HG03280 (cell line): ENCODE data around the gene C13orf42.

ENCODE experiments used
- ATAC-seq: cut with Tn5 transposase; IDR thresholded peaks from one replicate; pipeline ENCODE4 v1.9.1; 2021; ENCODE audit warnings: mild to moderate bottlenecking, moderate library complexity; ENCODE audit not compliant: unreplicated experiment

The C13orf42 gene

DNA sequence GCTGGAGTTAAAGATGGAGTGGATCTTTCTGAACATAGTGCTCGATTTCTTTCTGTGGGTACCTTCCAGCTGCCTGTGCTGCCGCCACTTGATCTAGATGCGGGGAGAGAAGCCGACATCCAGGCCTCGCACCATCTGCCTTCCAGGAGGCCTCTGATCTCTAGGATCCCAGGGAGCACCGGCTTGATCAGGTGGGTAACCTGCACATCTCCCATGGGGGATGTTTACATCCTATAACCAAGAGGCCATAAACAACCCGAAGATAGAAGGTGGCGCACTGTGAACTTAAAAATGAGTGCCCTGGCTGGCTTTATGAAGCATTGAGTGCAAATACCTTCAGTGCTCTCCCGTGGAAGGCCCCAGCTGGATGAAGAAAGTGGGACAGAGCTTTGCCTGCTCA lies at the start of gene C13orf42:
TSS of gene C13orf42 (minus strand) at position 101 of the 400 bp plus-strand sequence. CDS start at position 36, 65 bp downstream.
- ATAC-seq, result no peak

DNA sequence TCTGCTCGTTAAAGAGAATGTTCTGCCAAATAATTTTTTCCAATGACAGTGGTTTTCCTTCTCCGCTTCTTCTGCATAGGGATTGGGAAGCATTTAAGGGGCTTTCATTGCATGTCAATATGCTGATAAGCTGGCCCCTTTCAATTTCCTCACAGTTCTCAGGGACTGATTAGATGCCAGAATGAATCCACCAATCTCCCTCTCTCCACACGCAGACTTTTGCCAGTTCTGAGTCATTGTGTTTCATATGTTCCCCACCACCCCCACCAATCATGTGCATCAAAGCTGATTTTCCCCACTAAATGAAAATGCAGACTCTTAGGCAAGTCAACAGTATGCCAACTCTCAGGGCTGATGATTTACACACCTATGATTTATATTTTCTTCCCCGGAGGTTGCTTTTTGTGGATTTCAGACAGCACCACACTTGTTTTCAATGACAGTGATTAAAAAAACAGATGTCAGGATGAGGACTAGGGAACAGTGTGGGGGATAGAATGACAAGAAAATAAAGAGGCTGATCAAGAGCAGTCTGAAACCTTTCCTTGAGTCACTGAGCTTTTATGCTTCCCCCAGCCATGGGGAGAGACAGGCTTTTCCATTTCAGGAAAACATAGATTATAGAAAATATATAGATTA lies 47.9 kb upstream of the C13orf42 start:
- ATAC-seq, result no peak

DNA sequence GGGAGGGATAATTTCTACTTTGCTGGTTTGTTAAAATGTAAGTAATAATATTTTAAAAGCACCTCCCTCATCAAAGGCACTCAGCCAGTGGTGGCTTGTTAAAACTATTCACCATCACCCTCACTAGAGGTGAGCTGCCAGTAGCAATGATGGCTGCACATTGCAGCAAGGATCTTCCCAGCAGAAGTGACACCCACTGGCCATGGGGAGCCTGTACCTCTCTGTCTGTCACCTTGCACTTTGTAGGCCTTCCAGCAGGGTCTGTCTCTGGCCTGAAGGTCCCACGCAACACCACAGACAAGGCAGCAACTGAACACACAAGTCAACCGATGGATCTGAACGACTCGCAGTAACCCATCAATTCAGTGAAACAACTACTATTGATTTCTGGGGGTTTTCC lies 47.3 kb upstream of the C13orf42 start:
- ATAC-seq, result no peak

DNA sequence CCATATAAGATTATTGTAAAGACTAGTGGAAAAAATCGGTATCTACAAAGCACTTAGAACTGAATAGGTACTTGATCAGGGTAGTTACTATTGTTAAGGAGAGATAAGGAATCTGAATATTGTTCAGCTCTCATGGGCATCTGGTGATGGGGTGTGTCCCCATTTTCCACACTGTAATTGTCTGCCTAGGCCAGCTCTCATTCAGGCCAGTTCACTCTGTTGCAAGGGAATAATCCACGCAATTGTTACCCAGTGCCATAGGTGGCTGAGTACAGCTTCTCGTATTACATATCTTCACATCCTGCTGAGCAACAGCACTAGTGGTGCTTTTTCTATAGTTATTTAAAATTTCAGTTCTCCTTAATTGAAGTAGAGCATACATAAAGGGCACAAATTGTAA lies 45.6 kb upstream of the C13orf42 start:
- ATAC-seq, result no peak

DNA sequence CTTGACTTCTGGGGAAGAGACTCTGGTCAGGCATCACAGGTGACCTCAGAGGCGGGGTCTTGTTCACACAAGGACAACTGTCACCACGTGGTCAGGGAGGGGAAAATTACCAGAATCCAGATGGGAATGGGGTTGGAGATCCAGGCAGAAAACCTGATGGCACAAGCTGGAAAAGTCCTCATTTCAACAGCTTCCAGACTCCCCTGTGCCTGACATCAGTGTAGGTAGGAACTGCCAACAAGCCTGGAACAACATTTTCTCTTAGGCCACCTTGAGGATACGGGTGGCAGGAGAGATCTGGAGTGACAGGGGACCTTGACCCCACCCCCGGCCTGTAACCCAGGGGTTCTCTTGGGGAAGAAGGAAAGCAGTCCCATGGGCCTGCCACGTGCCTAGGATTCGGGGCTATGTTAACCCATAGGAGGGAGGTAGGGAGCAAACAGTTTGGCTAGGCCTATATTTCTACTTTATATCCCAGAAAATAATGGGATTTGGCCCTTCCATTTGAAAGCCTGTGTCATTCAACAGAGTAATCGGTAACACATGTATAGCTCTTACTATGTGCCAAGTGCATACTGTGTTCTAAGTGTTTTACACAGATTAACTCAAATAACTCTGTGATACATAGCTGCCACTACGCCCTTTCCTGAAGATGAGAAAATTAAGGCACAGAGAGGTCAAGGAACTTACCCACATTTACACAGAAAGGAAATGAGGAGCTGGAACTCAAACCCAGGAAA lies 44.9 kb upstream of the C13orf42 start:
- no peak for ATAC-seq

DNA sequence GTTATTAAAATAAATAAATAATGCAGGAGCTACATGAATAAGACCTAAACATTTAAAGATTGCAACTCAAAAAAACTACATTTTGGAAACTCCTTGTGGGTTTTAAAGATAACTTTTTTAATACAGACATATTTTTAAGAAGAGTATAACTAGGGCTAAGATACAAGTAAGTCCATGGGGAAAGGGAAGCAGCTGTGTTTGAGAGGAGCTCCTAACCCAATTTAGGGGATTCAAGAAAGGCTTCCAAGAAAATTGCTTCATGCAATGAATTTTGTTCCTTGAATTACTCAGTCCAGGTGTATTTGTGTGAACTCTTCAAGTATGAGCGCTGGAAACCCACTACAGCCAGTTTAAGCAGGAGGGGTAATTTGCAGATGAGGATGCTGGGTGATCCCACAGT lies 44.1 kb upstream of the C13orf42 start:
- ATAC-seq, result no peak

DNA sequence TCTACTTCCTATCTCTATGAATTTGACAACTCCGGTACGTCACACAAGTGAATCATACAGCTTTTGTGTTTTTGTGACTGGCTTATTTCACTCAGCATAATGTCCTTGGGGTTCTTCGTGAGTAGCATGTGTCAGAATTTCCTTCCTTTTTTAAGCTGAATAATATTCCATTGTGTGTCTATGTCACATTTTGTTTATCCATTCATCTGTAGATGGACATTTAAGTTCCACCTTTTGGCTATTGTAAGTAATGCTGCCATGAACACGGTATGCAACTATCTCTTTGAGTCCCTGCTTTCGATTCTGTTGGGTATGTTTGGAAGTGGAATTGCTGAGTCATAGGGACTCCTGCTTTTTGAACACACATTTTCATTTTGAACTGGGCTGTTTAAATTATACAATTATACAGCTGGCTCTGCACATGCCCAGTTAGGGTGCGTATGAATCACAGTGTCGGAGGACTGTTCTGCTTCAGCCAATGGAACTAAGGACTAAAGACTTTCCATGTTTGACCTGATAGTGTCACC lies 43.0 kb upstream of the C13orf42 start:
- no peak for ATAC-seq

DNA sequence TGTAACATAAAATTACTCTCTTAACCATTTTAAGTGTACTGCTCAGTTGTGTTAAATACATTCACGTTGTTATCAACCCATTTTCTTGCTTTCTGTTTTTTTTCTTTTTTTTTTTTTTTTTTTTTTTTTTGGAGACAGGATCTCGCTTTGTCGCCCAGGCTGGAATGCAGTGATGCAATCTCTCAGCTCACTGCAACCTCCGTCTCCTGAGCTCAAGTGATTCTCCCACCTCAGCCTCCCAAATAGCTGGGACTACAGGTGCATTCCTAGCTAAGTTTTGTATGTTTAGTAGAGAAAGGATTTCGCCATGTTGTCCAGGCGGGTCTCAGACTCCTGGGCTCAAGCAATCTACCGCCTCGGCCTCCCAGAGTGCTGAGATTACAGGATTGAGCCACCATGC lies 42.5 kb upstream of the C13orf42 start:
- no peak for ATAC-seq

DNA sequence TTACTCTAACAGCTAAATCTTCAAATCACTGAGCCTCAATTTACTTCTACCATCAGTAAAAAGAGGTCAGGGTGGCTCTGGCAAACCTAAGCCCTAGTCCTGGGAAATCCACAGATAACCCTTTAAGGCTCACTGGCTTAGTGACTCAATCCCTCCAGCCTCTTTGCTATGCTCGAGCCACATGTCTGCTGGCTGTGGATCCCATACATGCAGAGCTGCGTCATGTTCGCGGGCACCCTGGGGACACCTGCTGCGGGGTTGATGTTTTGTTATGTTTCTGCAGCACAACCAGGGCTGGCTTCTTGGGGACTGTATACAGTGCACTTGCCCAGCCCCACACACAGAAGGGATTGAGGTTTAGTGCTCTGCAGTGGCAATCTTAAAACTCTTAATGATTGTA lies 41.6 kb upstream of the C13orf42 start:
- no peak for ATAC-seq

DNA sequence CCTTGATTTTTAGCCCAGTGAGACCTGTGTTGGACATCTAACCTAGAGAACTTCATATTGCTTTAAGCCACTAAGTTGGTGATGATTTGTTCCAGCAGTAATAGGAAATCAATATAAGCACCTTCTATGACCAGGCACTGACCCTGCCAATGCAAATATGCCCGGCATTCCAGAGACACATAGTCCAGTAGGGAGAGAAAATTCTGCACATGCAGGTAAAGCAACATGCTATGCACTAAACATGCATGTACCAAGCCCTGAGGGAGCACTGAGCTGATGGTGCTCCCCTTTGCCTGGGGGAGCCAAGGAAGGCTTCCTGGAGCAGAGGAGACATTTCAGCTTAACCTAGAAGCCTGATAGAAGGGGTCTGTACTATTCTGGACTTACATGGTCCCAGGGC lies 40.4 kb upstream of the C13orf42 start:
- ATAC-seq, result no peak

DNA sequence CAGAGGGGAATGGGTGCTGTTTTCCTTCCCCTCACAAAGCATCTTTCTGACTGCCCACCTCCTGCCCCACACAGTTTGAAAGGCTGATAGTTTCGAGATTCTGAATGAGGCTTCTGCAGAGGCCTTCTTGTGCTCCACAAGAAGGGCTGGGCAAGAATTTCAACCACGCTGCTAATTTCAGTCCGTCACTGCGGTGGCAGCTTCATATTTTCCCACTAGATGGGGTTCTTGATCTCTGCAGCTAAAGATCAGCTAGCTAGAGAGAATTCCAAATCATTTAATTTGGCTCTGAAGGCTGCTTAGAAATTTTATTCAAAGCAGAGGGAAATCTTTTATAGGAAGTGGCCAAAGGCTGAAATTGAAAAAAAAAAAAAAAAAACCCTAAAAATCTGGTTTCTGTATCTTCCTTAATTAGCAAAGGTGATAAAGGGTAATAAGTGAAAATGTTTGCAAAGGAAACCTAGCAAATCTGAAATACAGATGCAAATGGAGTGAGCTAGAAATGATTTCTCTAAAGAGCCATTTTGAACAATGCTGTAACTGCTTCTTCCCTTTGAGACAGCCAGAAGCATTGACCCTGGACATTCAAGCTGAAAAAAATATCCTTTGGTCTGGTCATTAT lies 38.0 kb upstream of the C13orf42 start:
- ATAC-seq, result no peak

DNA sequence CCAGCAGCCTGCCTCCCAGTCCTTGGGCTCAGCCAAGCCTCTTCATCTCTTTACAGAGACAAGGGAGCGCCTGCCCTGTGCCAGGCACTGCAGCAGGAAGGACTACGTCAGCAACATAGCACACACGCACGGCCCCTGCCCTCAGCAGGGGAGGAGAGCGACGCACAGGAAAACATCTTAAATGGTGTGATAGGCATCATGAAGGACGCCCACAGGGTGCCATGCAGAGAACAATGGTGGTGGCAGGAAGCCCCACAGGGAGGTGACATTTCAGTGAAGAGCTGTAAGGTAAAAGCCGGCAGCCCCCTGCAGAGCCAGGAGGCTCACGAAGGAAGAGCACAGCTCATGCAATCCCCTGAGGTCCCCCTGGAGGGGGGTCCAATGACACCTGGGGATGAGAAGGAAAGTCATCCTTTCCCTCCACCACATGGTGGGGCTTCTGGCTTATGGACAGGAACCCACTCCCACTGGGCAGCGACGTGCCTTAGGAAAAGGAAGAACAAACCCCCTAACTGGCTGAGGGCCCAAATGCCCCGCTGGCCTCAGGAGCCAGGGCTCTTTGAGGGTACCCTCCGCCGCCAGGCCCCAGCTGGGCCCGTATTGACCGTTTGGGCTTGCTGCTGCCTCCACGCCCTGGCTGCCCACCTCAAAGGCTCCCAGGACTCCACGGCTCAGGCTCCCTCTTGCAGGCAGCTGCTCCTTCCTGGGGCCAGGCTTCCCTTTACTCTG lies 37.3 kb upstream of the C13orf42 start:
- ATAC-seq, result no peak

DNA sequence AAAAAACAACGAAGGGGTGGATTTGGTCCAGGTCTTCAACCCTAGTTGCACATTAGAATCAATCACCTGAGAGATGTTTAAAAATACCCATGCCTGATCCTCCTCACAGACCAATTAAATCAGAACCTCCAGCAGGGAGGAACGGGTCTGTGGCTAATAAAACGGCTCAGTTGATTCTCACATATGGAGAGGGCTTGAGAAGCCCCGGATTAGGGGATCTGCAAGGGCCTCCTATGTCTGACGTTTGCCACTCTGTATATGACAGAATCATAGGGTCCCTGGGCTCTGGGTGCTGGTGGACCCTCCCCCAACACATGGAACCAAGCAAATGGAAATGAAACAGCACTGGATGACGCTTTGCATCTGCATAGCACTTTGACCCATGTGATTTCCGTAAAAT lies 36.7 kb upstream of the C13orf42 start:
- no peak for ATAC-seq

DNA sequence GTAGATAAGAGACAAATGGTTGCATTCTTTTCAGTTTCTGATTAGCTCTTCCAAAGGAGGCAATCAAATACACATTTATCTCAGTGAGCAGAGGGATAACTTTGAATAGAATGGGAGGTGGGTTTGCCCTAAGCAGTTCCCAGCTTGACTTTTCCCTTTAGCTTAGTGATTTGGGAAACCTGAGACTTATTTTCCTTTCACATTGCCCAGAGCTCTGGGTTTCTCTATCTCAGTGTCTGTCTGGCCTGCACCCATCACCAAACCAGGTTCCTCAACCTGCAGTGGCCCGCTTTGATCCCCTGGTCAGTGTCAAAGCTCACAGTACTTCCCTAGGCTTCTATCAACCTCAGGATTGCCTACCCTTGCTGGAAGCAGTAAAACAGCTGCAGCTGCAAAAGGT lies 35.6 kb upstream of the C13orf42 start:
- no peak for ATAC-seq

DNA sequence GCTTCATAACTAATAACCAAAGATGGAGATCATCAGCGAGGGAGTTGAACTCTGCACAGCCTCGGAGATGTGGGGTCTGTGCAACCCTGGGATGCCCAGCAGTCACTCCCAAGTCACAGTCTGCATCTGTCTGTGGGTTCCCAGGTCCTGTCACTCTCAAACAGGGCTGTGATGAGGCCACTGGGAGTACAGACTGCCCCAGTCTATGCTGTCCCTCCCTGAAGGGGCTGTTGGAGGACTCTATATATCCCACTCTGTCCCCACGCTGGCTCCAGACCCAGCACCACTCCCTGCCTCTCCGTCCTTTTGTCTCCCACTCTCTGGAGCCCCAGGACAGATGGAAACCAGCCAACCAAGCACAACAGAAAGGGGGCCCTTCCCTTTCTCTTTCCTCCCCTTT lies 26.2 kb upstream of the C13orf42 start:
- ATAC-seq, result no peak

DNA sequence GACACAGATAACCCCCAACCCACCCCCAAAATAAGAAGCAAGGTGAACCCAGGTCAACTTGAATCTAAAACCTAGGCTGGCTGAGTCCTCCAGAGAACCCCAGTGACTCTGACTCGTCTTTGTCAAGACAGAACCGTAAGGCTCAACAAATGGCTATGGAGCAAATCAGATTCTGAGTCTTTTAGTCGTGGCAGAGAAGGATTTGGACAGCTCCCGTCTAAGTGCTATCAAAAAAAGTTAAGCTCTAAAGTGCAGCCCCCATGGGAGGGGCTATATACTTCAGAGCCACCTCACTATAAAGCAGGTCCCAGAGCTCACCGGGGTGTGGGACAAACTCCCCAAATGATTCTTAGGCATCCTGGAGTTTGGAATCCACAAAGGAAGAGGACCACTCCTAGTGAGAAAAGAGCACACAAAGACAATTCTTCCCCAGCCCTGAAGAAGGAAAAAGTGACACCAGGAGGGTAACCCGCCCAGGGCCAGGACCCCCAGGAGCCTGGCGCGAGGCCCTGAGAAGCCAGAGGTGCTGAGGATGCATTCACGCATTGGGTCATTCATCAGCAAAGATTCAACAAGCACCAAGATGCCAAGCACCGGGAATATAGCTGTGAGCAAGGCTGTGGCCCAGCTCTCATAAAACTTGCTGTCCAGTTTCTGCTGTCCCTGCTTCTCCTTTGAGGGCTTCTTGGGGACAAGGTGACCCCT lies 25.4 kb upstream of the C13orf42 start:
- ATAC-seq, result no peak

DNA sequence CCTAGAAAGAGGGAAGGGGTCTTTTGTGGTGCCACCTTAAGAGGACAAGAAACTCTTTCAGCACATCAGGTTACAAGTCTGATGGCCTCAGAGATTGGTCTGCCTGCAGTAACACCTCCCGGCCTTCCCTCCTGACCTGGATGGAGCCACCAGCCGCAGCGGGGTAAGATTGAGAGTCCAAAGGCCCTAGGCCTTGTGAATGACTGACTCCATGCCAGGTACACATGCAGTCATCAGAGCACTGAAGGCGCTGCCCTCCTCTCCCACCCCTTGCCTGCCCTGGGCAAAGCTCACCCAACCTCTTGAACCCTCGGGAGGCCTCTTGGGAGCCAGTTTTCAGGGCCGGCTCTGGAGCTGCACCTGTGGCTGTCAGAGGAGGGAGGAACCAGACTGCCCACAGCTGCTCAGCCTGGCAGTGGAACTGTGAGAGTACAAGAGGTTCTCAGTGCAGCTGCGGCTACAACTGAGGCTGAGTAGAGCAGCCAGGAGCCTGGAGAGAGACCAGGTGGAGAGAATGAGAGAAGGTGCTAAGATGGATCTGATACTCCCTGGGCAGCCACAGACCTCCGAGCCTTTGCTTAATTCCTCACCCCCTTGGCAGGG lies 23.8 kb upstream of the C13orf42 start:
- ATAC-seq, result no peak

DNA sequence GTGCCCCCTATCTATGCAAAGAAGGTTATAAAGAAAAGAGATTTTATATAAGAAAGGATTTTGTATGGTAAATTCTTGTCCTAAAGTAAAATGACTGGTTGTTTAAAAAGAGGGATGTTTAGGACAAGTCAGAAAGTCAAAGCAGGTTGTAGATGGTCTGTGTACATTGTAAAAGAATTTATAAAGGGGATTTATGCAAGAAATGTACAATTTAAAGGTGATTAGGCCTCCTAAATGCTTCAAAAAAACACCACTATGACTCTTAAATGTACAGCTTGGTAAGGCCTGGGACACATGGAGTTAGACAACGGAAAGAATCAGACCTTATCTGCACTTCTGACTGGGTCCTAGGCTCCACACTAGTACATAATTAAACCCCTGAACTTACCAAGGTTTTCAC lies 19.3 kb upstream of the C13orf42 start:
- ATAC-seq, result no peak

DNA sequence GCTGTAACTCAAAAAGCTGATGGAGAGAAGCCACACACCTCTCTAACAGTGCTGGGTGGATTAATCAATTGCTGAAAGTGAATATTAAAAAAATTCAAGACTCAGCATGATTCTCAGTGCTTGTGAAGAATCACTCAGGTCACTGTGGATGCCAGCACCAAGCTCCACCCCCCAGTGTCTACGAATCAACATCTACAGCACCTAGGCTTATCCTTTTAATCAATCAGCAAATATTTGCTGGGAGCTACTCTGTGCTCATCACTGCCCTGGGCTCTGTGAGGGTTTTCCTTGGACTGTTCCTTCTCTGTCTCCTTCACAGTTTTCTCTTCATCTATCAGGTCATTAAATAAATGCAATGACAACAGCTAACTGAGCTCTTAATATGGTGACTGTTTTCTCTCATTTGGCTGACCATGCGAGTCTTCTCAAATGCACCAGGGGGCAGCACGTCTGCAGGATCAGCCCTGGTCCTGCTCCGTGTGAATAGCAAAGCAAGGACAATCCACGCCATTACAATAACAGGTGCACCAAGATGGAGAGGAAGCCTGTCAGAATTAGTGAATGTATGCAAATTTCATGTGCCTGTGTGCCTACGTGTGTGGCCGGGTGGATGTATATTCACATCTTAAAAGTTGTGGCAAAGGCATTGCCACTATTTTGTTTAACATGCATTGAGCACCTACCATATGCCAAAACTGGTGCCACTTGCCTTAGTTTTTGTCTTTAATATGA lies 14.6 kb upstream of the C13orf42 start:
- ATAC-seq, result peak; percentile 83
